ENCODE measurements around the gene BTNL8. TPM values are rescaled to one million over a fixed set of nuclear protein-coding genes. Genes with fewer than 3 reads are reported as not detected.

The BTNL8 gene
- total RNA-seq, 1 donor from 2014 or later: 0.87 TPM

DNA sequence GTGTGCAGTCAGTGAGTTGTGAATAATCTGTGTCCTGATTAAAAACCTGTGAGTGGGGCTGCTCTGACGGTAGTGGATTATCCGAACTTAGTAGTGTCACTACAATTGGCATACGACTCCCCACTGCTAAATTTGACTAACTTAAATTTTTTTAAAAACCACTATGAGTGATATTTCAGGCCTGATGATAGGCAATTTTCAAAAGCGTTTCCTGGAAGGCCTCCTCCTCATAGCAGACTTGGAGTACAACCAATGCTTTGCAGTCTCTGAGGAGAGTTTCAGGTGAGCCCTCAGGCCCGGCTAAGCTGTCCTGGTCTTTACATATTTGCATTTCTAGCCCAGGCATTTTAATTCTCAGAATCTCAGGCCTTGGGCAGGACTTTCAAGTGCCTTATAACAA is 10.8 kb downstream of the BTNL8 start:
- Mint-ChIP-seq H3K9me3 (no peaks in the 10 kb centered on the region), H3K4me3 (no peak overlapping the region), H3K36me3 (no peaks in the 10 kb centered on the region), H3K27ac (no peak overlapping the region), H3K4me1 (ENCODE audit: unreplicated experiment) (no peaks in the 10 kb centered on the region), H3K27me3 (peaks cover 10% of the 10 kb centered on the region)
- no peak for DNase-seq (ENCODE audit: extremely low spot score, unreplicated experiment)
- TF ChIP-seq, protein P1, sequence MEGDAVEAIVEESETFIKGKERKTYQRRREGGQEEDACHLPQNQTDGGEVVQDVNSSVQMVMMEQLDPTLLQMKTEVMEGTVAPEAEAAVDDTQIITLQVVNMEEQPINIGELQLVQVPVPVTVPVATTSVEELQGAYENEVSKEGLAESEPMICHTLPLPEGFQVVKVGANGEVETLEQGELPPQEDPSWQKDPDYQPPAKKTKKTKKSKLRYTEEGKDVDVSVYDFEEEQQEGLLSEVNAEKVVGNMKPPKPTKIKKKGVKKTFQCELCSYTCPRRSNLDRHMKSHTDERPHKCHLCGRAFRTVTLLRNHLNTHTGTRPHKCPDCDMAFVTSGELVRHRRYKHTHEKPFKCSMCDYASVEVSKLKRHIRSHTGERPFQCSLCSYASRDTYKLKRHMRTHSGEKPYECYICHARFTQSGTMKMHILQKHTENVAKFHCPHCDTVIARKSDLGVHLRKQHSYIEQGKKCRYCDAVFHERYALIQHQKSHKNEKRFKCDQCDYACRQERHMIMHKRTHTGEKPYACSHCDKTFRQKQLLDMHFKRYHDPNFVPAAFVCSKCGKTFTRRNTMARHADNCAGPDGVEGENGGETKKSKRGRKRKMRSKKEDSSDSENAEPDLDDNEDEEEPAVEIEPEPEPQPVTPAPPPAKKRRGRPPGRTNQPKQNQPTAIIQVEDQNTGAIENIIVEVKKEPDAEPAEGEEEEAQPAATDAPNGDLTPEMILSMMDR (conservative IDR thresholded peaks at IDR 0.05): no peak

DNA sequence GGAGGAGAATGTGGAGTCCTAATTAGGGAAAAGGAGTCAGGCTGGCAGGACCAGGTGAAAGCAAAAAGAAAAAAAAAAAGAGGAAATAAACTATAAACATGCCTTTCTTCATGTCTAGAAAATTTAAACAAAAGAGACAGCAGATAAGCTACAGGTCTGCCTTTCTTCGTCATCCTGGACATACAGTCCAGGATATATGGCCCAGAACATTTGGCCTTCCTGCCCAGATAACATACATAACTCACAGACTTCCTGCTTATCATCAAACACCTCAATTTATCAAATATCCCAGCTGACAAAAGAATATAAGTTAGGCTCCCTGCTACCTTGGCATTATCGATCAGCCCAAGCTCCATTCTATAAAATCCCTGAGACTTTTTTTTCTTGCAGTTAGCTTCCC is 11.2 kb downstream of the BTNL8 start:
- Mint-ChIP-seq H3K4me3 (no peak overlapping the region), H3K4me1 (ENCODE audit: unreplicated experiment) (no peaks in the 10 kb centered on the region), H3K36me3 (no peaks in the 10 kb centered on the region), H3K9me3 (no peaks in the 10 kb centered on the region), H3K27me3 (peaks cover 10% of the 10 kb centered on the region), H3K27ac (no peak overlapping the region)
- TF ChIP-seq, protein P1 (conservative IDR thresholded peaks at IDR 0.05): no peak
- DNase-seq (ENCODE audit: extremely low spot score, unreplicated experiment): no peak

DNA sequence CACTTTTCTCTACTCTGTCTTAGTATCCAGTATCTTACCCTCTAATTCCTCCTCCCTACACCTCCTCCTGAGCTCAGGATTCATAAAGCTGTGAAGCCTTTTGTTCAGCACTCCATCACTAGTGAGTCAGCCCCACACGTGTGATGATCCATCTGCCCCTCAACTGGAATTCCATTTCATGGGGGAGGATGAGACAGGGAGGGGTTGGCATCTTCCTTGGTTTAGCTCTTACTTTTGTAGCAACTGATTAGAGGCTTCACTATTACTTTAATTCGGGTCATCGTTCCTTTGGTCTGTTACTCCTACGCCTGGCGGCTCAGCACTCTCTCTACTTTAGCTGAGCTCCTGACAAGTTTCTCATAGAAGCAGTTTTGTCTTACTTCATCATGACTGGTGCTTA is 11.8 kb downstream of the BTNL8 start:
- Mint-ChIP-seq H3K36me3 (no peaks in the 10 kb centered on the region), H3K9me3 (no peaks in the 10 kb centered on the region), H3K4me1 (ENCODE audit: unreplicated experiment) (no peaks in the 10 kb centered on the region), H3K27ac (no peak overlapping the region), H3K27me3 (peaks cover 11% of the 10 kb centered on the region), H3K4me3 (no peak overlapping the region)
- TF ChIP-seq, protein P1 (conservative IDR thresholded peaks at IDR 0.05): no peak
- no peak for DNase-seq (ENCODE audit: extremely low spot score, unreplicated experiment)

DNA sequence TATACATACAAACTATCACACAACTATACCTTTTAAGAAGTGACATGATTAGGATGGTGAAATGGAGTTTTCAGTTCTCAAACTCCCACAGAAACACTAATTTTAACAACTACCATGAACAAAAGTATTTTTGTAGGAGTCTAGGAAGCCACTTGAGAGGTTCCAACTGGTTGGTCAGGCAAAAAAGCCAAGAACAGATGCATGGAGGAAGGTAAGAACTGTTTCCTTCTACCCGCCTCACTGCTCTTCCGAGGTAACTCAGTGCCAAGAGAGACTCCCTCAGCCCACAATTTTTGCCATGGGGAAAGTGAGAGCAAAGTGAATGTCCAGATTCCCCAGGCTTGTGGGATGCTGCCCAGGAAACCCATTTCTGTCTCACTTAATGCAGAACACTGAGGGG is 15.7 kb downstream of the BTNL8 start:
- H3K9me3 Mint-ChIP-seq: peaks cover 5% of the 10 kb centered on the region
- no peak for DNase-seq (ENCODE audit: extremely low spot score, unreplicated experiment)
- TF ChIP-seq, protein P1 (conservative IDR thresholded peaks at IDR 0.05): no peak
- peaks cover 9% of the 10 kb centered on the region for H3K27me3 Mint-ChIP-seq
- no peak overlapping the region for H3K27ac Mint-ChIP-seq
- H3K4me3 Mint-ChIP-seq: no peak overlapping the region
- no peaks in the 10 kb centered on the region for H3K4me1 Mint-ChIP-seq (ENCODE audit: unreplicated experiment)
- no peaks in the 10 kb centered on the region for H3K36me3 Mint-ChIP-seq

DNA sequence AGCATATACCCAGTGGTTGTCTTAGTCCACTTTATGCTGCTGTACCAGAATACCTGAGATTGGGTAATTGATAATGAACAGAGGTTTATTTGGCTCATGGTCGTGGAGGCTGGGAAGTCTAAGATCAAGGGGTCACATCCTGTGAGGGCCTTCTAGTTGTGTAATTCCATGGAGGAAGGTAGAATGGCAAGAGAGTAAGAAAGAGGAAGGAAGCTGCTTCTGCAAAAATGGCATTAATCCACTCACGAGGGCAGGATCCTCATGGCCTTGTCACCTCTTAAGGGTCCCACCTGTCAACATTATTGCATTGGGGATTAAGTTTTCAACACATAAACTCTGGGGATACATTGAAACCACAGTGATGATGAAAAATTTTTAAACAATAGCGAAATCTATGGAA is 17.0 kb downstream of the BTNL8 start:
- Mint-ChIP-seq H3K27ac (no peak overlapping the region), H3K9me3 (peaks cover 5% of the 10 kb centered on the region), H3K36me3 (no peaks in the 10 kb centered on the region), H3K4me3 (no peak overlapping the region), H3K4me1 (ENCODE audit: unreplicated experiment) (no peaks in the 10 kb centered on the region), H3K27me3 (peaks cover 4% of the 10 kb centered on the region)
- TF ChIP-seq, protein P1 (conservative IDR thresholded peaks at IDR 0.05): no peak
- no peak for DNase-seq (ENCODE audit: extremely low spot score, unreplicated experiment)

DNA sequence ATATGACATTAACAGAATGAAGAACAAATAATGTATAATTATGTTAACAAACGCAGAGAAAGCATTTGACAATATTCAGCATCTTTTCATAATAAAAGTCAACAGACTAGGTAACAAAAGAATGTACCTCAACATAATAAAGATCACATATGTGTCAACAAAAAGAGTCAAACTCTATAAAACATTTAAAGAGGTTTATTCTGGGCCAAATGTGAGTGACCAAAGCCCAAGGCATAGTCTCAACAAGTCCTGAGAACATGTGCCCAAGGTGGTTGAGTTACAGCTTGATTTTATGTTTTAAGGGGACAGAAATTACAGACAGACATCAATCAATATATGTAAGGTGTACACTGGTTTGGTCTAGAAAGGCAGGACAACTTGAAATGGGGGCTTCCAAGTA is 19.4 kb downstream of the BTNL8 start:
- peaks cover 11% of the 10 kb centered on the region for H3K27me3 Mint-ChIP-seq
- no peaks in the 10 kb centered on the region for H3K36me3 Mint-ChIP-seq
- H3K9me3 Mint-ChIP-seq: peaks cover 14% of the 10 kb centered on the region
- H3K27ac Mint-ChIP-seq: no peak overlapping the region
- TF ChIP-seq, protein P1 (conservative IDR thresholded peaks at IDR 0.05): no peak
- DNase-seq (ENCODE audit: extremely low spot score, unreplicated experiment): no peak
- H3K4me3 Mint-ChIP-seq: no peak overlapping the region
- H3K4me1 Mint-ChIP-seq (ENCODE audit: unreplicated experiment): no peaks in the 10 kb centered on the region
